PC-9 (cell line): ENCODE results near the gene RYR2.

Source experiments
- EZH2 ChIP-seq: fragments of 200-600 bp; sonication (generic); IDR thresholded peaks from 2 replicates; pipeline ENCODE4 v1.8.0; 2017; ENCODE audit warnings: antibody characterized with exemption, low read depth
- TF ChIP-seq, protein P1 (sequence below): fragments of 200-600 bp; sonication (generic); conservative IDR thresholded peaks from 2 replicates; pipeline ENCODE4 v1.6.1; 2017; ENCODE audit warnings: mixed run types, antibody characterized with exemption, mild to moderate bottlenecking, moderate library complexity

DNA sequence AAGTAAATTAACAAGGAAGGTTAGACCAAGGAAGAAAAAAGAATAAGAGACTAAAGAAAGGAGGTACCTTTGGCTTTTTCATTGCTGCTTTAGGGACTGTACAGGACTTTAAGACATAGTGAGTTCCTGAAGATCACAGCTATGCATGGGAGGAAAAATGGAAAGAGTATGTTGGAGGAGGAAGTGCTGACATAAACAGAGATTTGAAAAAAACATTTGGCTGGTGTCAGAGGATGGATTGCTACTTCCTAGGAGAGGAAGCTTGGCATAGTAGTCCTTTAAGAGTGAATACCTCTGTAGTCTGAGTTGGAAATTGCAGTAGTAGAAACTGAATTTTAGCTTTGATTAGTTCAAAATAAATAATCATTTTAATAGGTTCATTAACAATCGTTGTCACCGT lies 398.4 kb downstream of the RYR2 start:
- TF ChIP-seq, protein P1, sequence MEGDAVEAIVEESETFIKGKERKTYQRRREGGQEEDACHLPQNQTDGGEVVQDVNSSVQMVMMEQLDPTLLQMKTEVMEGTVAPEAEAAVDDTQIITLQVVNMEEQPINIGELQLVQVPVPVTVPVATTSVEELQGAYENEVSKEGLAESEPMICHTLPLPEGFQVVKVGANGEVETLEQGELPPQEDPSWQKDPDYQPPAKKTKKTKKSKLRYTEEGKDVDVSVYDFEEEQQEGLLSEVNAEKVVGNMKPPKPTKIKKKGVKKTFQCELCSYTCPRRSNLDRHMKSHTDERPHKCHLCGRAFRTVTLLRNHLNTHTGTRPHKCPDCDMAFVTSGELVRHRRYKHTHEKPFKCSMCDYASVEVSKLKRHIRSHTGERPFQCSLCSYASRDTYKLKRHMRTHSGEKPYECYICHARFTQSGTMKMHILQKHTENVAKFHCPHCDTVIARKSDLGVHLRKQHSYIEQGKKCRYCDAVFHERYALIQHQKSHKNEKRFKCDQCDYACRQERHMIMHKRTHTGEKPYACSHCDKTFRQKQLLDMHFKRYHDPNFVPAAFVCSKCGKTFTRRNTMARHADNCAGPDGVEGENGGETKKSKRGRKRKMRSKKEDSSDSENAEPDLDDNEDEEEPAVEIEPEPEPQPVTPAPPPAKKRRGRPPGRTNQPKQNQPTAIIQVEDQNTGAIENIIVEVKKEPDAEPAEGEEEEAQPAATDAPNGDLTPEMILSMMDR, result no peak
- TF ChIP-seq EZH2, result no peak
